Measurements from ENCODE around the gene C11orf24.

DNA sequence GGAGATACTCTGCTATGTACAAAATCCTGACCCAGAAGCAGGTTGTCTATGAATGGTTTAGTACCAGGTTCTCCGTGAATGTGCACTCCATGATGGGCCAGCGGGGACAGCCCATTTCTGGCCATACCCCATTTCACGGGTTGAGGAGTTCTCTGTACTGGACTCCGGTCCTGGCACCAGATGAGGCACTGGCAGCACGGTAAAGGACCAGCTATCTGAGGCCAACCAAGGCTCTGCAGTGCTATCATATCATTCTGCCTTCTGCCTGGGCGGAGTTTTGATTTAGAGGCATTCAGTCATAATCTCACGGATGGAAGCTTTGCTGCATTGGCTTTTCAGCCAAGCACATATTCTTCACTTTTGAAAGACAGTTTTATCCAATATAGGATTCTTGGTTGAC, 40.2 kb downstream of the C11orf24 start:
- TF ChIP-seq CTCF (IDR thresholded peaks at IDR 0.05): no peak
- no peak for TF ChIP-seq POLR2A (IDR thresholded peaks at IDR 0.05)

All from heart left ventricle (tissue), 13 donors.